B cell (primary cell): ENCODE measurements around the gene USP33. TPM values are rescaled to one million over a fixed set of nuclear protein-coding genes. Genes with fewer than 3 reads are reported as not detected.

ENCODE experiments used
- ATAC-seq: fragments of 200-7000 bp; cut with Tn5 transposase; one replicate; pipeline ENCODE4 v1.10.0; 2021; ENCODE audit warnings: low read depth, mild to moderate bottlenecking, moderate number of reproducible peaks, moderate library complexity
- CTCF ChIA-PET: fragments of 350-600 bp; sonication (Branson Sonifier 250); formaldehyde crosslinking; loops from one replicate; lab custom pipeline; 2021; ENCODE audit warnings: antibody characterized with exemption, inconsistent platforms; lab: Charles Lee
- POLR2A ChIA-PET: fragments of 350-600 bp; sonication (Branson Sonifier 250); formaldehyde crosslinking; loops from one replicate; lab custom pipeline; 2021; ENCODE audit warnings: antibody characterized with exemption; lab: Charles Lee
- DNase-seq: peaks from one replicate; pipeline ENCODE4 v3.0.0; 2013
- H2AFZ ChIP-seq: 2 replicates; pipeline ENCODE4 v1.6.1; 2012; ENCODE audit warnings: mild to moderate bottlenecking, low read depth, low read length; ENCODE audit not compliant: insufficient read depth, poor library complexity, severe bottlenecking
- H3K27ac ChIP-seq, 2 donors: 1 replicate in 1 of 2; 2 replicates in 1 of 2; pipeline ENCODE4 v1.5.1; 2012 to 2013; ENCODE audit warnings: low read length in 2 of 2, mild to moderate bottlenecking in 2 of 2, moderate library complexity in 1 of 2
- H3K27me3 ChIP-seq, 4 experiments: fragments of 200-600 bp in 1 of 4; sonication (generic) in 1 of 4; replicated peaks in 1 of 4; 1 replicate in 2 of 4; 2 replicates in 2 of 4; pipeline versions ENCODE4 v1.6.1 to v1.7.0; 2013 to 2016; ENCODE audit warnings: low read length in 3 of 4, mild to moderate bottlenecking in 2 of 4, mixed read lengths in 1 of 4, moderate library complexity in 1 of 4; ENCODE audit not compliant: insufficient read depth in 4 of 4, control insufficient read depth in 3 of 4; ENCODE audit errors: control extremely low read depth in 1 of 4
- H3K36me3 ChIP-seq, 2 experiments: replicated peaks in 1 of 2; 1 replicate in 1 of 2; 2 replicates in 1 of 2; pipeline versions ENCODE4 v1.6.1 to v1.7.1; 2013; ENCODE audit warnings: low read length in 1 of 2; ENCODE audit not compliant: insufficient read depth in 2 of 2, control insufficient read depth in 1 of 2; ENCODE audit errors: control extremely low read depth in 1 of 2, extremely low read depth in 1 of 2
- H3K4me1 ChIP-seq, 2 donors: fragments of 200-600 bp in 1 of 2; sonication (generic) in 1 of 2; 1 replicate in 1 of 2; 2 replicates in 1 of 2; pipeline versions ENCODE4 v1.5.1 to v1.6.1; 2013 to 2017; ENCODE audit warnings: low read length in 2 of 2; ENCODE audit not compliant: control insufficient read depth in 2 of 2, insufficient read depth in 2 of 2
- H3K4me2 ChIP-seq: replicated peaks from 2 replicates; pipeline ENCODE3; 2012; ENCODE audit warnings: mild to moderate bottlenecking, low read depth, low read length; ENCODE audit not compliant: poor library complexity, severe bottlenecking
- H3K4me3 ChIP-seq, 5 experiments: fragments of 200-600 bp in 1 of 5; sonication (generic) in 1 of 5; 1 replicate in 3 of 5; 2 replicates in 2 of 5; pipeline versions ENCODE4 v1.5.1 to v1.7.0; 2011 to 2016; ENCODE audit warnings: low read length in 4 of 5, mild to moderate bottlenecking in 4 of 5, low read depth in 2 of 5, control low read depth in 1 of 5, moderate library complexity in 1 of 5; ENCODE audit not compliant: insufficient read depth in 1 of 5; ENCODE audit errors: control extremely low read depth in 1 of 5, extremely low read depth in 1 of 5
- H3K79me2 ChIP-seq: fragments of 200-600 bp; sonication (generic); one replicate; pipeline ENCODE4 v1.6.0; 2016; ENCODE audit warnings: low read length; ENCODE audit not compliant: control insufficient read depth, insufficient read depth
- H3K9ac ChIP-seq: fragments of 200-600 bp; sonication (generic); 2 replicates; pipeline ENCODE4 v1.6.1; 2017; ENCODE audit warnings: mild to moderate bottlenecking, low read length, moderate library complexity
- H3K9me3 ChIP-seq, 3 donors: one replicate each; pipeline versions ENCODE4 v1.6.1 to v1.7.1; 2013; ENCODE audit warnings: low read length in 2 of 3; ENCODE audit not compliant: control insufficient read depth in 2 of 3, insufficient read depth in 1 of 3; ENCODE audit errors: control extremely low read depth in 1 of 3
- H4K20me1 ChIP-seq: 2 replicates; pipeline ENCODE4 v1.6.0; 2012; ENCODE audit warnings: mild to moderate bottlenecking, low read length; ENCODE audit not compliant: insufficient read depth, control insufficient read depth, poor library complexity, severe bottlenecking
- H3K27ac Mint-ChIP-seq: one replicate; pipeline ENCODE4 v1.8.0; 2021; ENCODE audit warnings: mixed read lengths
- H3K27me3 Mint-ChIP-seq: one replicate; pipeline ENCODE4 v1.8.0; 2021; ENCODE audit warnings: mixed read lengths
- H3K4me1 Mint-ChIP-seq: one replicate; pipeline ENCODE4 v1.8.0; 2021; ENCODE audit warnings: mixed read lengths
- H3K4me3 Mint-ChIP-seq: one replicate; pipeline ENCODE4 v1.8.0; 2021; ENCODE audit warnings: mixed read lengths
- H3K9me3 Mint-ChIP-seq: one replicate; pipeline ENCODE4 v1.8.0; 2022; ENCODE audit warnings: mixed read lengths; ENCODE audit not compliant: insufficient read depth
- CTCF ChIP-seq: fragments of 200-600 bp; IDR thresholded peaks from one replicate; pipeline ENCODE4 v1.8.0; 2022; ENCODE audit warnings: antibody characterized with exemption, mild to moderate bottlenecking
- EZH2 ChIP-seq: IDR thresholded peaks from 2 replicates; pipeline ENCODE4 v1.6.1; 2012; ENCODE audit warnings: borderline replicate concordance, low read depth, mild to moderate bottlenecking, moderate library complexity, low read length; ENCODE audit not compliant: insufficient read depth, poor library complexity, severe bottlenecking
- WGBS: methylation state at CpG from one replicate; pipeline ENCODE4 v1.1.5; 2013; ENCODE audit warnings: missing lambda C conversion rate; ENCODE audit not compliant: insufficient coverage; 5-methylcytosine and 5-hydroxymethylcytosine counted together
- intact Hi-C: fragments of 100-400 bp; cut with micrococcal nuclease; formaldehyde crosslinking; loops from one replicate; pipeline ENCODE4 v1.10.0; 2022
- polyA plus RNA-seq: library from polyadenylated mRNA; depleted of rRNA; stranded (reverse); fragments of >200 nt; gene quantifications from 2 replicates; pipeline ENCODE4 v1.2.3, GENCODE V29; 2012
- total RNA-seq, 2 donors: library from RNA; stranded (reverse); fragments of 120-200 nt in 1 of 2; gene quantifications; 1 replicate in 1 of 2; 2 replicates in 1 of 2; pipeline versions ENCODE4 v1.2.3 to v1.2.4, GENCODE V29; 2013 to 2022

The USP33 gene
- total and polyA plus RNA-seq, 2 donors (not counting 1 experiment from before 2014, with no cell fraction given): 24.8 to 83.4 TPM

DNA sequence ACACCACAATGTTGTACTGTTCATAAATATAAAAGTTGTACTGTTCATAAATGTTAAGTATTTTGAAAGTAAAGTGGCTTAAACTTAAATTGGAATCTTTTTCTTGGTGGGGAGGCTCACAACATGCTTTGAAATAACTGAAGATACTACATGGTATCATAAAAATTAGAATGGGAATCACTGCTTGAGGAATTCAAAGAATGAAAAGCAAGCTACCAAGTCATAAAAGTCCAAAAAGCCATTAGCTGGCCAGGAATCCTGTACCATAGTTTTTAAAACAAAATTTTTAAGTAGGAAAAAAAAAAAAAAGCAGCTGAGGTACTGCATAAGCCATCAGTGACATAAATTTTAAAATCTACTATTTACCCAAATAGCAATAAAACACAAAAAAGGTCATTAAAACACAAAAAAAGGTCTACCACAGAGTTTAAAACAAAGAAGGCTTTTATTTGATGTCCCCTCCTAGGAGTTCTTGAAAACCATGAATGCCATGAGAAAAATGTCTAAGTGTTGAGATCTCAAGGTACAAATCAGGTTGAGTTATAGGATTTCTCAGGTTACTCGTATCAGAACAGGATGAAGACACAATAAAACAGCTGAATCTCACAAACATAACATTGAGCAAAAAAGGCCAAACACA lies 85.8 kb downstream of the USP33 start:
- DNase-seq (no peak), ATAC-seq (no peak)
- H3K4me3 ChIP-seq: no peak overlapping the region
- H3K27me3 ChIP-seq: no peaks in the 10 kb centered on the region
- H3K27ac Mint-ChIP-seq: no peak overlapping the region
- ChIA-PET CTCF (interaction anchor here (1.0 kb wide), 2 partner anchors 8 to 10 kb away, joined by 3 read pairs; partner anchors contain the start of gene ZZZ3), POLR2A (no interaction called here)
- H3K9me3 ChIP-seq: no peaks in the 10 kb centered on the region
- H3K4me1 ChIP-seq: peaks cover 0 to 3% of the 10 kb centered on the region in 2 donors
- no peak overlapping the region for H3K4me2 ChIP-seq
- no peak for TF ChIP-seq CTCF
- TF ChIP-seq EZH2: no peak
- no peaks in the 10 kb centered on the region for H3K27me3 Mint-ChIP-seq
- H3K36me3 ChIP-seq: no peaks in the 10 kb centered on the region
- H3K4me3 Mint-ChIP-seq: no peak overlapping the region
- no peak overlapping the region for H3K27ac ChIP-seq
- WGBS: no CpG with 5 or more reads among the region's 1 CpG
- H4K20me1 ChIP-seq: peaks cover 65% of the 10 kb centered on the region
- no peak overlapping the region for H3K9ac ChIP-seq
- intact Hi-C loops: no loop called here
- no peak overlapping the region for H2AFZ ChIP-seq
- H3K4me1 Mint-ChIP-seq: peaks cover 46% of the 10 kb centered on the region
- H3K79me2 ChIP-seq: peaks cover 97% of the 10 kb centered on the region
- no peaks in the 10 kb centered on the region for H3K9me3 Mint-ChIP-seq

GRCh38 chr1:77673030-77673429 lies 86.6 kb downstream of the USP33 start:
- no peaks in the 10 kb centered on the region for H3K9me3 Mint-ChIP-seq
- H3K4me1 Mint-ChIP-seq: peaks cover 43% of the 10 kb centered on the region
- H3K27me3 ChIP-seq: no peaks in the 10 kb centered on the region
- DNase-seq (no peak), ATAC-seq (no peak)
- H3K4me3 ChIP-seq: no peak overlapping the region
- H3K27me3 Mint-ChIP-seq: no peaks in the 10 kb centered on the region
- no peak overlapping the region for H3K27ac Mint-ChIP-seq
- 90% methylated on average over 3 of the region's 6 CpGs for WGBS
- ChIA-PET POLR2A (no interaction called here), CTCF (interaction anchor here (1.0 kb wide), 1 partner anchor 11 kb away, joined by 3 read pairs; no protein-coding TSS in a partner anchor)
- no peaks in the 10 kb centered on the region for H3K36me3 ChIP-seq
- no peak overlapping the region for H2AFZ ChIP-seq
- H3K4me1 ChIP-seq: no peaks in the 10 kb centered on the region
- H4K20me1 ChIP-seq: peaks cover 69% of the 10 kb centered on the region
- H3K4me2 ChIP-seq: no peak overlapping the region
- intact Hi-C loops: no loop called here
- no peak overlapping the region for H3K9ac ChIP-seq
- H3K4me3 Mint-ChIP-seq: no peak overlapping the region
- H3K27ac ChIP-seq: no peak overlapping the region
- TF ChIP-seq CTCF (no peak), EZH2 (no peak)
- peaks cover 98% of the 10 kb centered on the region for H3K79me2 ChIP-seq
- no peaks in the 10 kb centered on the region for H3K9me3 ChIP-seq
